Lower leg skin (tissue), 3 donors: Measurements from ENCODE around the gene COG4.

Source experiments
- CTCF ChIP-seq, 3 donors: fragments of 450-650 bp; IDR thresholded peaks; one replicate each; pipeline ENCODE4 v1.5.1; 2016; ENCODE audit warnings: antibody characterized with exemption in 3 of 3, mild to moderate bottlenecking in 3 of 3, moderate library complexity in 2 of 3
- POLR2A ChIP-seq, 2 donors: fragments of 450-650 bp; IDR thresholded peaks; one replicate each; pipeline ENCODE4 v1.6.1; 2016 to 2017; ENCODE audit warnings: antibody characterized with exemption in 2 of 2, mild to moderate bottlenecking in 1 of 2, moderate library complexity in 1 of 2

- TF ChIP-seq CTCF (IDR thresholded peaks at IDR 0.05) (no peak), POLR2A (IDR thresholded peaks at IDR 0.05) (no peak)
Measured at GRCh38 chr16:70434484-70435260, 88.7 kb downstream of the COG4 start.
